Hepatocyte (in vitro differentiated cells): Measurements from ENCODE around the gene CELA3A.
"Not testable (repeated sequence)": the region's sequence is repeated elsewhere in the genome, so short reads cannot be mapped to it uniquely, and the experiment has no call there.

Experiments used
- EZH2 ChIP-seq: fragments of 200-600 bp; sonication (generic); IDR thresholded peaks from 2 replicates; pipeline ENCODE4 v1.6.1; 2016; ENCODE audit warnings: antibody characterized with exemption, mild to moderate bottlenecking, borderline replicate concordance
- EZH2phosphoT487 ChIP-seq: fragments of 200-600 bp; sonication (generic); IDR thresholded peaks from one replicate; pipeline ENCODE4 v1.6.1; 2018; ENCODE audit warnings: antibody characterized with exemption, mild to moderate bottlenecking, low read depth, moderate library complexity; ENCODE audit not compliant: unreplicated experiment, severe bottlenecking
- TF ChIP-seq, protein P1 (sequence below): fragments of 200-600 bp; sonication (generic); IDR thresholded peaks from 2 replicates; pipeline ENCODE4 v1.5.1; 2016; ENCODE audit warnings: antibody characterized with exemption, mild to moderate bottlenecking; ENCODE audit not compliant: poor library complexity

DNA sequence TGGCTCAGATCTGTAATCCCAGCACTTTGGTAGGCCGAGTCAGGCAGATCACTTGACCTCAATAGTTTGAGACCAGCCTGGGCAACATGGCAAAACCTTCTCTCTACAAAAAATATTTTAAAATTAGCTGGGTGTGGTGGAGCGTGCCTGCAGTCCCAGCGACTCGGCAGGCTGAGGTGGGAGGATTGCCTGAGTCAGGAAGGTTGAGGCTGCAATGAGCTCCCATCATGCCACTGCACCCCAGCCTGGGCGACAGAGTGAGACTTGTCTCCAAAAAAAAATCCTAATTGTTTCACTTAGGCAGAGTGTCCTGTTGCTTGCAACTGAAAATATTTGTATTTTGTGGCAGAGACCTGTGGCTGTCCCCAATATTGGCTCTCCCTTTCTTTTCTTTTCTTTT lies 32.4 kb upstream of the CELA3A start:
- TF ChIP-seq, protein P1, sequence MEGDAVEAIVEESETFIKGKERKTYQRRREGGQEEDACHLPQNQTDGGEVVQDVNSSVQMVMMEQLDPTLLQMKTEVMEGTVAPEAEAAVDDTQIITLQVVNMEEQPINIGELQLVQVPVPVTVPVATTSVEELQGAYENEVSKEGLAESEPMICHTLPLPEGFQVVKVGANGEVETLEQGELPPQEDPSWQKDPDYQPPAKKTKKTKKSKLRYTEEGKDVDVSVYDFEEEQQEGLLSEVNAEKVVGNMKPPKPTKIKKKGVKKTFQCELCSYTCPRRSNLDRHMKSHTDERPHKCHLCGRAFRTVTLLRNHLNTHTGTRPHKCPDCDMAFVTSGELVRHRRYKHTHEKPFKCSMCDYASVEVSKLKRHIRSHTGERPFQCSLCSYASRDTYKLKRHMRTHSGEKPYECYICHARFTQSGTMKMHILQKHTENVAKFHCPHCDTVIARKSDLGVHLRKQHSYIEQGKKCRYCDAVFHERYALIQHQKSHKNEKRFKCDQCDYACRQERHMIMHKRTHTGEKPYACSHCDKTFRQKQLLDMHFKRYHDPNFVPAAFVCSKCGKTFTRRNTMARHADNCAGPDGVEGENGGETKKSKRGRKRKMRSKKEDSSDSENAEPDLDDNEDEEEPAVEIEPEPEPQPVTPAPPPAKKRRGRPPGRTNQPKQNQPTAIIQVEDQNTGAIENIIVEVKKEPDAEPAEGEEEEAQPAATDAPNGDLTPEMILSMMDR, result not testable (repeated sequence)
- TF ChIP-seq EZH2, EZH2phosphoT487: not testable (repeated sequence)
